ENCODE results near the gene TGFB2. TPM values are rescaled to one million over a fixed set of nuclear protein-coding genes. Genes with fewer than 3 reads are reported as not detected.

Gene TGFB2
- total RNA-seq, 1 experiment from 2014 or later: 2.5 TPM

GRCh38 chr1:218332416-218332815, 12.7 kb upstream of the TGFB2 start (continued):
- no peak for TF ChIP-seq ZNF425 (CRISPR knock-in tag; conservative IDR thresholded peaks at IDR 0.05)
- TF ChIP-seq, protein P1, sequence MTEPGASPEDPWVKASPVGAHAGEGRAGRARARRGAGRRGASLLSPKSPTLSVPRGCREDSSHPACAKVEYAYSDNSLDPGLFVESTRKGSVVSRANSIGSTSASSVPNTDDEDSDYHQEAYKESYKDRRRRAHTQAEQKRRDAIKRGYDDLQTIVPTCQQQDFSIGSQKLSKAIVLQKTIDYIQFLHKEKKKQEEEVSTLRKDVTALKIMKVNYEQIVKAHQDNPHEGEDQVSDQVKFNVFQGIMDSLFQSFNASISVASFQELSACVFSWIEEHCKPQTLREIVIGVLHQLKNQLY (CRISPR knock-in tag; IDR thresholded peaks at IDR 0.05): no peak
- no peak for TF ChIP-seq ATF2 (CRISPR knock-in tag; IDR thresholded peaks at IDR 0.05; ENCODE audit: borderline replicate concordance, low read depth)

- CTCF ChIA-PET: no interaction called here
- no peak overlapping the region for H3K4me3 Mint-ChIP-seq
- peak; percentile 69 for ATAC-seq
- no peak for TF ChIP-seq EMX1 (CRISPR knock-in tag; IDR thresholded peaks at IDR 0.05)
- H3K9me3 Mint-ChIP-seq: no peaks in the 10 kb centered on the region
- no peaks in the 10 kb centered on the region for H3K27me3 Mint-ChIP-seq (ENCODE audit: low read depth)
- DNase-seq (ENCODE audit: low spot score): no peak
- H3K4me1 Mint-ChIP-seq: peaks cover 26% of the 10 kb centered on the region
- H3K27ac Mint-ChIP-seq: peak overlapping the region; percentile 79
- POLR2A ChIA-PET: no interaction called here
- peaks cover 16% of the 10 kb centered on the region for H3K36me3 Mint-ChIP-seq
These were observed 8.8 kb upstream of the TGFB2 start for GRCh38 chr1:218336328-218336727.

DNA sequence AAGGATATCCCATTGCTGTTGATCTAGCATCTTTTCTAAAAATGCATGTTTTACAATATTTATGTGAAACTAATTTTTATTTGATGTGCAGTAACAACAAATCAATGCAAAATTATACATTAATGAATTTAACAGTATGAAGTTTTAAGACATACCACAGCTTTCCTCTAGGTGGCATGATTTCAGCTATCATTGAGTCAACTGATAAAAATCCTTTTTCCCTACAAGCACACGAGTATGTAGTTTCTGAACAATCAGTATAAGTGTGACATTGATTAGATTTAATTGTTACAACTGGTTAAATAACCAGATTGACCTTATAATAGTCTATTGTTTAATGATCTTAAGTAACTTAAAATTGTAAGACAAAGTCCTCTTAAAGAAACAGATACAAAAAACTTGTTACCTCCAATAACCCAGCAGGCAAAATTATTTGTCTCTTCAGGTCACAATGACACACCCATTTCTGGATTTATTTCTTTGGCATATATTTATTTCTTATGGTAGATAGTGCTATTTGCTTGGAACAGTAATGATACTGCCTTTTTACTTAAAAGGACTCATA, 5.8 kb upstream of the TGFB2 start:
- H3K36me3 Mint-ChIP-seq: no peaks in the 10 kb centered on the region
- H3K4me3 Mint-ChIP-seq: no peak overlapping the region
- no peaks in the 10 kb centered on the region for H3K27me3 Mint-ChIP-seq (ENCODE audit: low read depth)
- H3K9me3 Mint-ChIP-seq: no peaks in the 10 kb centered on the region
- CTCF ChIA-PET: interaction anchor here (0.7 to 3.0 kb wide), 16 partner anchors 9 to 728 kb away, joined by 3 to 17 read pairs (median 4); no protein-coding TSS in a partner anchor
- H3K4me1 Mint-ChIP-seq: peaks cover 26% of the 10 kb centered on the region
- no peak overlapping the region for H3K27ac Mint-ChIP-seq
- DNase-seq (ENCODE audit: low spot score) (no peak), ATAC-seq (no peak)
- POLR2A ChIA-PET: no interaction called here
- no peak for TF ChIP-seq ZNF232 (CRISPR knock-in tag; IDR thresholded peaks at IDR 0.05)

DNA sequence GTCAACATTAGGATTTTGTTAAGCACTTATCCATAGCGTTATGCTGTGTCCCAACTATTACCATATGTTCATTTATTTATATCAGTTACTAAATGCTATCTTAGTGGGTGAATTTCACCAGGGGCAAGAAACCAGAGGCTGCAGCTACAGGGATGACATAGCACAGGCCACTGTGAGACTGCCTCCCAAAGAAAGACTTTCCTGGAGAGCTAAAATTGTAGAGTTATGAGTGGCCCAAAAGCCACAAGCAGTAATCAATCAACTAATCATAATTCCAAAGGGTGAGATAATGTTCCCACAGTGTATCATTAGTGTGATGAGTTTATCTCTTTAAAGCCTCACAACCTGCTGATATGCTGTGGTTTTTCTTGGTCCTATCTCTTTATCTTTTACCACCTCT, 3.8 kb upstream of the TGFB2 start:
- Mint-ChIP-seq H3K4me3 (no peak overlapping the region), H3K9me3 (no peaks in the 10 kb centered on the region), H3K27me3 (ENCODE audit: low read depth) (peaks cover 4% of the 10 kb centered on the region), H3K36me3 (no peaks in the 10 kb centered on the region), H3K27ac (no peak overlapping the region), H3K4me1 (peaks cover 17% of the 10 kb centered on the region)
- ChIA-PET CTCF (no interaction called here), POLR2A (no interaction called here)
- DNase-seq (ENCODE audit: low spot score) (no peak), ATAC-seq (no peak)
- TF ChIP-seq ERG (CRISPR knock-in tag; IDR thresholded peaks at IDR 0.05) (no peak), NR2C2 (CRISPR knock-in tag; IDR thresholded peaks at IDR 0.05) (no peak), ZNF425 (CRISPR knock-in tag; conservative IDR thresholded peaks at IDR 0.05) (no peak), ZMAT4 (CRISPR knock-in tag; IDR thresholded peaks at IDR 0.05) (no peak), ZNF263 (CRISPR knock-in tag; IDR thresholded peaks at IDR 0.05; ENCODE audit: low read depth) (no peak), ZNF671 (CRISPR knock-in tag; IDR thresholded peaks at IDR 0.05) (no peak), IRF2 (CRISPR knock-in tag; IDR thresholded peaks at IDR 0.05; ENCODE audit: borderline replicate concordance, low read depth) (no peak), NR3C1 (CRISPR knock-in tag; conservative IDR thresholded peaks at IDR 0.05; ENCODE audit: low read depth) (no peak), ETV6 (CRISPR knock-in tag; IDR thresholded peaks at IDR 0.05) (no peak), NFE2L1 (CRISPR knock-in tag; IDR thresholded peaks at IDR 0.05) (no peak), CREB1 (CRISPR knock-in tag; IDR thresholded peaks at IDR 0.05) (no peak)
- TF ChIP-seq, protein P2, sequence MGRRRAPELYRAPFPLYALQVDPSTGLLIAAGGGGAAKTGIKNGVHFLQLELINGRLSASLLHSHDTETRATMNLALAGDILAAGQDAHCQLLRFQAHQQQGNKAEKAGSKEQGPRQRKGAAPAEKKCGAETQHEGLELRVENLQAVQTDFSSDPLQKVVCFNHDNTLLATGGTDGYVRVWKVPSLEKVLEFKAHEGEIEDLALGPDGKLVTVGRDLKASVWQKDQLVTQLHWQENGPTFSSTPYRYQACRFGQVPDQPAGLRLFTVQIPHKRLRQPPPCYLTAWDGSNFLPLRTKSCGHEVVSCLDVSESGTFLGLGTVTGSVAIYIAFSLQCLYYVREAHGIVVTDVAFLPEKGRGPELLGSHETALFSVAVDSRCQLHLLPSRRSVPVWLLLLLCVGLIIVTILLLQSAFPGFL (CRISPR knock-in tag; IDR thresholded peaks at IDR 0.05; ENCODE audit: borderline replicate concordance): no peak
- TF ChIP-seq, protein P3, sequence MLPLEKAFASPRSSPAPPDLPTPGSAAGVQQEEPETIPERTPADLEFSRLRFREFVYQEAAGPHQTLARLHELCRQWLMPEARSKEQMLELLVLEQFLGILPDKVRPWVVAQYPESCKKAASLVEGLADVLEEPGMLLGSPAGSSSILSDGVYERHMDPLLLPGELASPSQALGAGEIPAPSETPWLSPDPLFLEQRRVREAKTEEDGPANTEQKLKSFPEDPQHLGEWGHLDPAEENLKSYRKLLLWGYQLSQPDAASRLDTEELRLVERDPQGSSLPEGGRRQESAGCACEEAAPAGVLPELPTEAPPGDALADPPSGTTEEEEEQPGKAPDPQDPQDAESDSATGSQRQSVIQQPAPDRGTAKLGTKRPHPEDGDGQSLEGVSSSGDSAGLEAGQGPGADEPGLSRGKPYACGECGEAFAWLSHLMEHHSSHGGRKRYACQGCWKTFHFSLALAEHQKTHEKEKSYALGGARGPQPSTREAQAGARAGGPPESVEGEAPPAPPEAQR (CRISPR knock-in tag; IDR thresholded peaks at IDR 0.05): no peak

All from WTC11 (cell line).